OCI-LY1 (cell line): Measurements from ENCODE around the gene PTPRN2.

ENCODE experiments used
- H2AFZ ChIP-seq: fragments of 200-600 bp; sonication (generic), shearing (Covaris generic); 2 replicates; pipeline ENCODE4 v1.6.0; 2014; ENCODE audit warnings: antibody characterized with exemption, mild to moderate bottlenecking, low read length
- H3F3A ChIP-seq: fragments of 200-600 bp; sonication (generic), shearing (Covaris generic); 2 replicates; pipeline ENCODE4 v1.6.0; 2014; ENCODE audit warnings: mild to moderate bottlenecking, antibody characterized with exemption, low read length, moderate library complexity; ENCODE audit not compliant: insufficient read depth
- H3K27ac ChIP-seq: fragments of 200-600 bp; sonication (generic); 2 replicates; pipeline ENCODE4 v1.5.1; 2014; ENCODE audit warnings: low read length, mixed run types, mild to moderate bottlenecking, low read depth; ENCODE audit not compliant: poor library complexity, severe bottlenecking
- H3K27me3 ChIP-seq: fragments of 200-600 bp; sonication (generic); 2 replicates; pipeline ENCODE4 v1.6.0; 2014; ENCODE audit warnings: antibody characterized with exemption, mild to moderate bottlenecking, low read length, moderate library complexity; ENCODE audit not compliant: insufficient read depth
- H3K36me3 ChIP-seq: fragments of 200-600 bp; sonication (generic); 2 replicates; pipeline ENCODE4 v1.6.1; 2014; ENCODE audit warnings: mild to moderate bottlenecking, antibody characterized with exemption, low read length, moderate library complexity, mixed read lengths; ENCODE audit not compliant: insufficient read depth
- H3K4me1 ChIP-seq: fragments of 200-600 bp; sonication (generic); 2 replicates; pipeline ENCODE4 v1.5.1; 2014; ENCODE audit warnings: mild to moderate bottlenecking, low read length, moderate library complexity; ENCODE audit not compliant: insufficient read depth, severe bottlenecking
- H3K4me2 ChIP-seq: fragments of 200-600 bp; sonication (generic), shearing (Covaris generic); 2 replicates; pipeline ENCODE4 v1.6.1; 2014; ENCODE audit warnings: low read length
- H3K4me3 ChIP-seq: fragments of 200-600 bp; sonication (generic); 2 replicates; pipeline ENCODE4 v1.5.1; 2014; ENCODE audit warnings: low read length, low read depth, mild to moderate bottlenecking, mixed read lengths; ENCODE audit not compliant: poor library complexity, severe bottlenecking
- H3K79me2 ChIP-seq: fragments of 200-600 bp; shearing (Covaris generic); 2 replicates; pipeline ENCODE4 v1.6.1; 2016; ENCODE audit warnings: mixed run types, low read length, mixed read lengths; ENCODE audit not compliant: insufficient read depth
- H3K9ac ChIP-seq: fragments of 200-600 bp; sonication (generic), shearing (Covaris generic); 2 replicates; pipeline ENCODE4 v1.6.1; 2014; ENCODE audit warnings: mild to moderate bottlenecking, low read length, mixed read lengths
- H3K9me2 ChIP-seq: fragments of 200-600 bp; sonication (generic), shearing (Covaris generic); 2 replicates; pipeline ENCODE4 v1.6.1; 2014; ENCODE audit warnings: low read depth, mild to moderate bottlenecking, low read length, mixed read lengths
- H3K9me3 ChIP-seq: fragments of 200-600 bp; shearing (Covaris generic); 2 replicates; pipeline ENCODE4 v1.6.1; 2014; ENCODE audit warnings: low read length, mixed read lengths
- H4K20me1 ChIP-seq: fragments of 200-600 bp; sonication (generic), shearing (Covaris generic); 2 replicates; pipeline ENCODE4 v1.6.0; 2016; ENCODE audit warnings: mild to moderate bottlenecking, low read length; ENCODE audit not compliant: insufficient read depth
- CTCF ChIP-seq: fragments of 200-600 bp; sonication (generic), shearing (Covaris generic); IDR thresholded peaks from 2 replicates; pipeline ENCODE4 v1.5.1; 2017; ENCODE audit warnings: mild to moderate bottlenecking, antibody characterized with exemption, low read length, moderate library complexity, mixed read lengths
- EZH2 ChIP-seq: fragments of 200-600 bp; sonication (generic), shearing (Covaris generic); IDR thresholded peaks from 2 replicates; pipeline ENCODE4 v1.8.0; 2017; ENCODE audit warnings: borderline replicate concordance, mixed run types, mild to moderate bottlenecking, antibody characterized with exemption, low read length, moderate library complexity, mixed read lengths

PTPRN2 gene

GRCh38 chr7:158261362-158262235 is 326.0 kb downstream of the PTPRN2 start:
- Histone ChIP-seq H3K4me2 (no peak overlapping the region), H3K9me3 (no peaks in the 10 kb centered on the region), H3K27ac (no peak overlapping the region), H2AFZ (no peak overlapping the region), H4K20me1 (no peaks in the 10 kb centered on the region), H3K4me3 (no peak overlapping the region), H3K27me3 (no peaks in the 10 kb centered on the region), H3K4me1 (no peaks in the 10 kb centered on the region), H3K36me3 (no peaks in the 10 kb centered on the region), H3F3A (no peaks in the 10 kb centered on the region), H3K79me2 (no peaks in the 10 kb centered on the region), H3K9ac (no peak overlapping the region), H3K9me2 (no peaks in the 10 kb centered on the region)
- TF ChIP-seq EZH2 = no peak
- TF ChIP-seq CTCF = no peak

GRCh38 chr7:158260567-158261361 is 326.9 kb downstream of the PTPRN2 start:
- no peaks in the 10 kb centered on the region for H3F3A ChIP-seq
- no peak overlapping the region for H3K9ac ChIP-seq
- no peaks in the 10 kb centered on the region for H3K27me3 ChIP-seq
- H3K9me3 ChIP-seq = no peaks in the 10 kb centered on the region
- no peaks in the 10 kb centered on the region for H3K36me3 ChIP-seq
- no peaks in the 10 kb centered on the region for H3K79me2 ChIP-seq
- no peak overlapping the region for H3K4me2 ChIP-seq
- no peak overlapping the region for H3K4me3 ChIP-seq
- TF ChIP-seq CTCF = no peak
- no peak for TF ChIP-seq EZH2
- H3K9me2 ChIP-seq = no peaks in the 10 kb centered on the region
- no peaks in the 10 kb centered on the region for H4K20me1 ChIP-seq
- H3K27ac ChIP-seq = no peak overlapping the region
- H3K4me1 ChIP-seq = no peaks in the 10 kb centered on the region
- no peak overlapping the region for H2AFZ ChIP-seq

- Histone ChIP-seq H2AFZ (no peak overlapping the region), H4K20me1 (no peaks in the 10 kb centered on the region), H3K4me3 (no peak overlapping the region), H3K9me2 (no peaks in the 10 kb centered on the region), H3K79me2 (no peaks in the 10 kb centered on the region), H3K27me3 (no peaks in the 10 kb centered on the region), H3K9me3 (no peaks in the 10 kb centered on the region), H3K9ac (no peak overlapping the region), H3K36me3 (no peaks in the 10 kb centered on the region), H3K4me1 (no peaks in the 10 kb centered on the region), H3F3A (no peaks in the 10 kb centered on the region), H3K27ac (no peak overlapping the region), H3K4me2 (no peak overlapping the region)
- no peak for TF ChIP-seq EZH2
- no peak for TF ChIP-seq CTCF
Observed at GRCh38 chr7:158259671-158260418, 327.8 kb downstream of the PTPRN2 start.
